ENCODE results near the gene GOSR2. TPM values are rescaled to one million over a fixed set of nuclear protein-coding genes. Genes with fewer than 3 reads are reported as not detected.

The GOSR2 gene
- total RNA-seq, 1 donor from 2014 or later = 60.2 TPM

DNA sequence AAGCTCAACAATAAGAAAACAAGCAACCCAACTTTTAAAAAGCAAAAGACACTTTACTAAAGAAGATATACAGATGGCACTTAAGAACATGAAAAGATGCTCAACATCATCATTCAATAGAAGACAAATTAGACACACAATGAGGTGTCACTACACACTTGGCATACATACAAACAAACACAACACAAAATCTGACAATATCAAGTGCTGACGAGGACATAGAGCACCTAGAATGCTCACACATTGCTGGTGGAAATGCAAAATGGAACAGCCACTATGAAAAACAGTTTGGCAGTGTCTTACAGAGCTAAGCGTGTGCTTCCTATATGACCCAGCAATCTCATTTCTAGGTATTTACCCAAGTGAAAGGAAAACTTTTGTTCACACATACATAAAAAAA is 37.2 kb downstream of the GOSR2 start:
- H3K27ac Mint-ChIP-seq = no peak overlapping the region
- H3K9me3 Mint-ChIP-seq = no peaks in the 10 kb centered on the region
- H3K36me3 Mint-ChIP-seq = peaks cover 6% of the 10 kb centered on the region
- DNase-seq (ENCODE audit: extremely low spot score, unreplicated experiment) = no peak
- peaks cover 27% of the 10 kb centered on the region for H3K27me3 Mint-ChIP-seq
- no peak overlapping the region for H3K4me3 Mint-ChIP-seq
- TF ChIP-seq, protein P1, sequence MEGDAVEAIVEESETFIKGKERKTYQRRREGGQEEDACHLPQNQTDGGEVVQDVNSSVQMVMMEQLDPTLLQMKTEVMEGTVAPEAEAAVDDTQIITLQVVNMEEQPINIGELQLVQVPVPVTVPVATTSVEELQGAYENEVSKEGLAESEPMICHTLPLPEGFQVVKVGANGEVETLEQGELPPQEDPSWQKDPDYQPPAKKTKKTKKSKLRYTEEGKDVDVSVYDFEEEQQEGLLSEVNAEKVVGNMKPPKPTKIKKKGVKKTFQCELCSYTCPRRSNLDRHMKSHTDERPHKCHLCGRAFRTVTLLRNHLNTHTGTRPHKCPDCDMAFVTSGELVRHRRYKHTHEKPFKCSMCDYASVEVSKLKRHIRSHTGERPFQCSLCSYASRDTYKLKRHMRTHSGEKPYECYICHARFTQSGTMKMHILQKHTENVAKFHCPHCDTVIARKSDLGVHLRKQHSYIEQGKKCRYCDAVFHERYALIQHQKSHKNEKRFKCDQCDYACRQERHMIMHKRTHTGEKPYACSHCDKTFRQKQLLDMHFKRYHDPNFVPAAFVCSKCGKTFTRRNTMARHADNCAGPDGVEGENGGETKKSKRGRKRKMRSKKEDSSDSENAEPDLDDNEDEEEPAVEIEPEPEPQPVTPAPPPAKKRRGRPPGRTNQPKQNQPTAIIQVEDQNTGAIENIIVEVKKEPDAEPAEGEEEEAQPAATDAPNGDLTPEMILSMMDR (conservative IDR thresholded peaks at IDR 0.05) = no peak
- H3K4me1 Mint-ChIP-seq (ENCODE audit: unreplicated experiment) = no peaks in the 10 kb centered on the region

DNA sequence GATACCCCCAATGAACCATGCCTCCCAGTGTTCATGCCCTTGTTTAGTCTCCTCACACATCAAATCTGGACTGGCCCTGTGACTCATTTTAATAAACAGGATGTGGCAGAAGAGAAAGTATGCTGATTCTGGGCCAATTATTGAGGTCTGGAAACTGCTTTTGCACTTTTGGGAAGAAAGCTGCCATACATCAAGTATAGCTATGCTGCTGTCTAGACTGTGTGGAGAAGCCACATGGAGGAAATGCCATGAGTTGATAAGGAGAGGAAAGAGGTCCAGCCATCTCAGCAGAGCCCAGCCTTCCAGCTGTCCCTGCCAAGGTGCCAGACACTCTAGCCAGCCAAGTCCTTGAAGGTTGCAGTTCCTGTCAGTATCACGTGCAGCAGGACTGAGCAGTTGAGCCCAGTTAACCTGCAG is 39.4 kb downstream of the GOSR2 start:
- DNase-seq (ENCODE audit: extremely low spot score, unreplicated experiment) = no peak
- Mint-ChIP-seq H3K27ac (no peak overlapping the region), H3K4me3 (no peak overlapping the region), H3K27me3 (peaks cover 34% of the 10 kb centered on the region), H3K4me1 (ENCODE audit: unreplicated experiment) (no peaks in the 10 kb centered on the region), H3K36me3 (no peaks in the 10 kb centered on the region), H3K9me3 (no peaks in the 10 kb centered on the region)
- TF ChIP-seq, protein P1 (conservative IDR thresholded peaks at IDR 0.05) = no peak

DNA sequence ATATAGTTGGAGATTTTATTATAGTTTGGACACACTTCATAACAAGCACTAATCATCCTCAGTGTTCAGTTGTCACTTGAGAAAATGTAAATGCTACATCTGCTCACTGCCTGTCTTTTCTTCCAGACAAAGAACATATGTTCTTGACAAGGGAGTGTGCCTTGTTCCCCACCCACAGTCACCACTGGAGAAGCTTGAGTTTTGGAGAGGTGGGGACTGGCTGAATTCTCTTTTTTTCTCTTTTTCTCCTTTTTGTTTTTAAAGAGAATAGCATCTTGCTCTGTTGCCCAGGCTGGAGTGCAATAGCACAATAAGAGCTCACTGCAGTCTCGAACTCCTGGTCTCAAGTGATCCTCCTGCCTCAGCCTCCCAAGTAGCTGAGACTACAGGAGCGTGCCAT is 40.6 kb downstream of the GOSR2 start:
- no peaks in the 10 kb centered on the region for H3K4me1 Mint-ChIP-seq (ENCODE audit: unreplicated experiment)
- no peaks in the 10 kb centered on the region for H3K9me3 Mint-ChIP-seq
- no peak overlapping the region for H3K4me3 Mint-ChIP-seq
- no peak for DNase-seq (ENCODE audit: extremely low spot score, unreplicated experiment)
- peaks cover 38% of the 10 kb centered on the region for H3K27me3 Mint-ChIP-seq
- TF ChIP-seq, protein P1 (conservative IDR thresholded peaks at IDR 0.05) = no peak
- H3K27ac Mint-ChIP-seq = no peak overlapping the region
- H3K36me3 Mint-ChIP-seq = no peaks in the 10 kb centered on the region

DNA sequence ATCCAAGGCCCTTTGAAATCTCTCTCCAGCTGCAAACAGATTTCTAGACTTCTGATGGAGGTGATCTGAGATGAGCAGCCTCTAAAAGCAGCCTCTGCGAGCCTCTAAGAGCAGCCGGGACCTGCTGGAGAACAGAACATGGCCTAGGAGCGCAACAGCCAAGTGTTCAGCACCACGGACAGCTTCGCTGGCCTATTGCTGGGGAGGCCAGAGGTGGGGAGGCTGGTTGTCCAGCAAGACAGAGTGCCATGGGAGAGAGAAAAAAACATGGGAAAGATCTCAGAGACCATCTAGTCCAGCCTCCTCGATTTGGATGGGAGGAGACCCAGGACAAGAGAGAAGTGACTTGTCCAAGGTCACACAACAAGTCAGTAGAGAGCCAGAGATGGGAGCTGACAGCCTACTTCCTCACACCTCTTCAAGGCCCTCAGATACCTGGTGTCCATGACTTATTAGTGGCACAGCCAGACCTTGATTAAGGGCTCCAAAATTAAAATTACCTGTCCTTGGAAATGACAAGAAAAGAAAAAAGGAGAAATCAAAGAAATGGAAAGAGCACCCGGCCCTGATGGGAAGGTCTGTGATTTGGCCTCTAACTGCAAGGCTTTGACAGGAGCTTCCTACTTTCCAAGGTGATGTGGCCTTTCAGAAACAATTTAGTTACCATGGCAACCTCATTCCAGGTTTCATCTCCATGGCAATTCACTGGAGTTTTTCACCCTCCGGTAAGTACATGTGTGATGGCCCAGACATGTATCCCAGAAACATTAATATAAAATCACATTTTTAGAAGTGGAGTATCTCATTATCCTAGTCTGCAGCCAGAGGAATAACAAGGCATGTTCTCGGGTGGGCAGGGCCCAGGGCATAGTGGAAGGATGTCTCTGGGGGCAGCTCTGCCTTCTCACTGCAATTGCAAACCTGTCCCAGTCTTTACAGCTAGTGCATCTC is 41.6 kb downstream of the GOSR2 start:
- H3K4me1 Mint-ChIP-seq (ENCODE audit: unreplicated experiment) = no peaks in the 10 kb centered on the region
- TF ChIP-seq, protein P1 (conservative IDR thresholded peaks at IDR 0.05) = no peak
- no peaks in the 10 kb centered on the region for H3K9me3 Mint-ChIP-seq
- no peaks in the 10 kb centered on the region for H3K36me3 Mint-ChIP-seq
- peaks cover 37% of the 10 kb centered on the region for H3K27me3 Mint-ChIP-seq
- no peak overlapping the region for H3K4me3 Mint-ChIP-seq
- no peak for DNase-seq (ENCODE audit: extremely low spot score, unreplicated experiment)
- H3K27ac Mint-ChIP-seq = no peak overlapping the region

DNA sequence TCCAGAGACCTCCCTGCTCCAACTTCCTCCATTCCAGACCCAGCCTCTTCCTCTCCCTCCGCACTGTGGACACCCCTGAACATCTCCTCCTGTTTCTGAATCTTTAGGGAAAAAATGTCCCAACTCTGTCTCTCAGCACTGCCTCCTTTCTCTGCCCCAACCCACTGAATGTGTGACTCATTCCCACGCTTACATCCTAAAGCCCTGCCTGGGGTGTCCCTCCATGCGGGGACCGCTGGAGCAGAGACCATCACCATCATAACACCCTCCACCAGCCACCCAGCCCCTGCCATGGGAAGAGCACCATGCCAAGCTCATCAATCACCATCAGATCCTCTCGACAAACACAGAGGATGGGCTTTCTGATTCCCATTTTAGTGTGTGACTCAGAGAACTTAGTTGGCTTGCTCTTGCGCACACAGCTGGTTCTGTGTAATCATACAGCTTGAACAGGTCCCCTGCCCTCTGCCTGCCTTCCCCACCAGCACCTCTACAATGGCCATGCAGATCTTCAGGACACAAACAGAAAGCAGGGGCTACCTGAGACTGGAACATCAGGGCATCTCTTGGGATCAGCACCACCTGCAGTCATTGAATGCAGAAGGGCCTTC is 45.4 kb downstream of the GOSR2 start:
- H3K4me1 Mint-ChIP-seq (ENCODE audit: unreplicated experiment) = no peaks in the 10 kb centered on the region
- no peak for DNase-seq (ENCODE audit: extremely low spot score, unreplicated experiment)
- H3K27me3 Mint-ChIP-seq = peaks cover 43% of the 10 kb centered on the region
- H3K36me3 Mint-ChIP-seq = no peaks in the 10 kb centered on the region
- no peak overlapping the region for H3K27ac Mint-ChIP-seq
- TF ChIP-seq, protein P1 (conservative IDR thresholded peaks at IDR 0.05) = no peak
- H3K4me3 Mint-ChIP-seq = no peak overlapping the region
- no peaks in the 10 kb centered on the region for H3K9me3 Mint-ChIP-seq
